ENCODE results near the gene FGGY.
"Not testable (repeated sequence)": the region's sequence is repeated elsewhere in the genome, so short reads cannot be mapped to it uniquely, and the experiment has no call there.

FGGY gene

GRCh38 chr1:59695252-59695651, 398.4 kb downstream of the FGGY start:
- FAIRE-seq (no peak), DNase-seq (ENCODE audit: low spot score) (no peak)

- DNase-seq (ENCODE audit: low spot score) (no peak), FAIRE-seq (no peak)
These were observed 399.7 kb downstream of the FGGY start for GRCh38 chr1:59696421-59697115.

GRCh38 chr1:59697150-59697800, 400.4 kb downstream of the FGGY start:
- DNase-seq (ENCODE audit: low spot score) (no peak), FAIRE-seq (no peak)

GRCh38 chr1:59698386-59698785, 401.5 kb downstream of the FGGY start:
- FAIRE-seq = no peak
- DNase-seq (ENCODE audit: low spot score) = no peak

- DNase-seq (ENCODE audit: low spot score) (peak; percentile 44), FAIRE-seq (no peak)
These were observed 402.4 kb downstream of the FGGY start for GRCh38 chr1:59699227-59699847.

GRCh38 chr1:59701376-59701775, 404.5 kb downstream of the FGGY start:
- FAIRE-seq = no peak
- DNase-seq (ENCODE audit: low spot score) = no peak

GRCh38 chr1:59703226-59703917, 406.5 kb downstream of the FGGY start:
- DNase-seq (ENCODE audit: low spot score) = no peak
- FAIRE-seq = no peak

GRCh38 chr1:59703918-59704378, 407.1 kb downstream of the FGGY start:
- FAIRE-seq (no peak), DNase-seq (ENCODE audit: low spot score) (no peak)

GRCh38 chr1:59704716-59705115, 407.8 kb downstream of the FGGY start:
- FAIRE-seq (no peak), DNase-seq (ENCODE audit: low spot score) (no peak)

- no peak for DNase-seq (ENCODE audit: low spot score)
- FAIRE-seq = no peak
These were observed 408.8 kb downstream of the FGGY start for GRCh38 chr1:59705466-59706302.

- DNase-seq (ENCODE audit: low spot score) (no peak), FAIRE-seq (no peak)
These were observed 409.4 kb downstream of the FGGY start for GRCh38 chr1:59706303-59706599.

GRCh38 chr1:59707178-59707791, 410.4 kb downstream of the FGGY start:
- FAIRE-seq = no peak
- peak; percentile 84 for DNase-seq (ENCODE audit: low spot score)

GRCh38 chr1:59709333-59709732, 412.4 kb downstream of the FGGY start:
- DNase-seq (ENCODE audit: low spot score) (no peak), FAIRE-seq (no peak)

- DNase-seq (ENCODE audit: low spot score); FAIRE-seq: not testable (repeated sequence)
These were observed 414.0 kb downstream of the FGGY start for GRCh38 chr1:59710920-59711319.

- FAIRE-seq = no peak
- no peak for DNase-seq (ENCODE audit: low spot score)
These were observed 417.3 kb downstream of the FGGY start for GRCh38 chr1:59714219-59714618.

- no peak for FAIRE-seq
- DNase-seq (ENCODE audit: low spot score) = no peak
These were observed 418.1 kb downstream of the FGGY start for GRCh38 chr1:59714966-59715365.

- no peak for FAIRE-seq
- DNase-seq (ENCODE audit: low spot score) = no peak
These were observed 419.9 kb downstream of the FGGY start for GRCh38 chr1:59716832-59717231.

GRCh38 chr1:59718064-59718988, 421.4 kb downstream of the FGGY start:
- DNase-seq (ENCODE audit: low spot score) = no peak
- no peak for FAIRE-seq

GRCh38 chr1:59718989-59719360, 422.1 kb downstream of the FGGY start:
- FAIRE-seq (no peak), DNase-seq (ENCODE audit: low spot score) (no peak)
